Ishikawa (cell line): Measurements from ENCODE around the gene RNF10.

ENCODE experiments used
- CEBPB ChIP-seq: IDR thresholded peaks from 2 replicates; pipeline ENCODE4 v1.6.1; 2012
- CREB1 ChIP-seq: IDR thresholded peaks from 2 replicates; pipeline ENCODE4 v1.6.1; 2012; ENCODE audit warnings: low read depth
- EGR1 ChIP-seq: IDR thresholded peaks from 2 replicates; pipeline ENCODE4 v1.6.1; 2012
- EP300 ChIP-seq: IDR thresholded peaks from 2 replicates; pipeline ENCODE4 v1.6.1; 2012; ENCODE audit warnings: borderline replicate concordance
- FOXM1 ChIP-seq: IDR thresholded peaks from 2 replicates; pipeline ENCODE4 v1.6.1; 2012; ENCODE audit warnings: low read depth, borderline replicate concordance
- NFIC ChIP-seq: IDR thresholded peaks from 2 replicates; pipeline ENCODE4 v1.6.1; 2012
- REST ChIP-seq: IDR thresholded peaks from 2 replicates; pipeline ENCODE4 v1.6.1; 2012; ENCODE audit warnings: low read depth, mild to moderate bottlenecking
- TAF1 ChIP-seq: IDR thresholded peaks from 2 replicates; pipeline ENCODE4 v1.6.1; 2012; ENCODE audit warnings: low read depth, mild to moderate bottlenecking
- TEAD4 ChIP-seq: IDR thresholded peaks from 2 replicates; pipeline ENCODE4 v1.6.1; 2012
- YY1 ChIP-seq: IDR thresholded peaks from 2 replicates; pipeline ENCODE4 v1.6.1; 2012; ENCODE audit warnings: low read depth
- TF ChIP-seq, protein P1 (sequence below): IDR thresholded peaks from 2 replicates; pipeline ENCODE4 v1.6.1; 2012

GRCh38 chr12:120540445-120540844, 6.3 kb downstream of the RNF10 start:
- TF ChIP-seq CEBPB (no peak), TAF1 (no peak), FOXM1 (no peak), REST (no peak), CREB1 (no peak), EGR1 (no peak), TEAD4 (no peak), EP300 (no peak), NFIC (no peak), YY1 (no peak)
- TF ChIP-seq, protein P1, sequence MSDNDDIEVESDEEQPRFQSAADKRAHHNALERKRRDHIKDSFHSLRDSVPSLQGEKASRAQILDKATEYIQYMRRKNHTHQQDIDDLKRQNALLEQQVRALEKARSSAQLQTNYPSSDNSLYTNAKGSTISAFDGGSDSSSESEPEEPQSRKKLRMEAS: no peak
